ENCODE measurements around the gene NDRG3. TPM values are rescaled to one million over a fixed set of nuclear protein-coding genes. Genes with fewer than 3 reads are reported as not detected.

Gene NDRG3
- total and polyA plus RNA-seq, 10 of the 15 experiments (the other 5 are each of a cell fraction or from before 2014, with no cell fraction given) = 11.2 to 29.7 (median 14.9) TPM

DNA sequence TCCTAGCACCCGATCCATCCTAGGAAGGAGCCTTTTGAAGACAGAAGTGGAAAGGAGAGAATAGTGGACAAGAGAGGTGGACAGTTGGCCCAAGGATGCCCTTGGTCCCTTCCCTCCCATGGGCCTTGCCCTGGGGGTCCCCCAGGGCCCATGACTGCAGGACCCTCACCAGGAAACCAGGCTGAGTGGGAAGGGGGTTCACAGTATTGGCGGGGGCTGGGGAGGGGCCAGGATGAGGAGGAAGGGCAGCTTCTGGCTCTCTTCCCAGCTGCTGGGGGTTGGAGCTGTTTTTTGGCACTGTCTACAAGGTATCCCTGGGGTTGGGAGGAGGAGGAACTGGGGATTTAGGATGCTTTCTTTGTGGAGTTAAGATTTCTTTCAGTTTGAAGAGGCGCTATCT, 31.7 kb upstream of the NDRG3 start:
- intact Hi-C loops (cut with micrococcal nuclease; ENCODE audit: unreplicated experiment) = no loop called here

GRCh38 chr20:36777167-36777566, 31.3 kb upstream of the NDRG3 start:
- DNase-seq (ENCODE audit: low read depth, low spot score) = no peak
- 48% methylated on average over 3 of the region's 3 CpGs for WGBS (ENCODE audit: insufficient coverage, insufficient replicate concordance, low lambda C conversion rate, missing lambda C conversion rate)

More for the DNA sequence above, 31.7 kb upstream of the NDRG3 start:
- no peak overlapping the region for H2AFZ ChIP-seq (ENCODE audit: control insufficient read depth, low read depth, low read length)
- H3K9ac ChIP-seq (ENCODE audit: control insufficient read depth, insufficient read depth, low read length) = no peak overlapping the region
- H4K20me1 ChIP-seq (ENCODE audit: control insufficient read depth, insufficient read depth) = no peaks in the 10 kb centered on the region
- peaks cover 20% of the 10 kb centered on the region for H3K4me1 ChIP-seq (ENCODE audit: control insufficient read depth, insufficient read depth, low read length)
- FAIRE-seq = no peak
- TF ChIP-seq DPF2 (IDR thresholded peaks at IDR 0.05) (no peak), BACH1 (IDR thresholded peaks at IDR 0.05; ENCODE audit: borderline replicate concordance) (no peak), GABPA (IDR thresholded peaks at IDR 0.05; ENCODE audit: low read depth) (no peak), PML (IDR thresholded peaks at IDR 0.05; ENCODE audit: low read length) (no peak), NR2C2 (IDR thresholded peaks at IDR 0.05; ENCODE audit: borderline replicate concordance, control insufficient read depth, insufficient read length, low read depth) (no peak), CHD4 (IDR thresholded peaks at IDR 0.05) (no peak), KAT2A (conservative IDR thresholded peaks at IDR 0.05; ENCODE audit: control insufficient read depth, low read depth, low read length) (no peak), ZNF24 (IDR thresholded peaks at IDR 0.05) (no peak), ZNF217 (IDR thresholded peaks at IDR 0.05) (no peak)
- SMC1A ChIA-PET (ENCODE audit: uncharacterized antibody, unreplicated experiment) = no interaction called here
- H3K79me2 ChIP-seq (ENCODE audit: control insufficient read depth, insufficient read depth, low read length) = peaks cover 10% of the 10 kb centered on the region
- H3K9me3 ChIP-seq (replicated peaks; ENCODE audit: control insufficient read depth, insufficient read depth, low read length) = no peaks in the 10 kb centered on the region
- H3K4me2 ChIP-seq (ENCODE audit: control insufficient read depth, insufficient read depth) = no peak overlapping the region
- CTCF ChIA-PET = interaction anchor here (0.8 kb wide), 1 partner anchor 58 kb away, joined by 3 read pairs; no protein-coding TSS in a partner anchor
- H3K36me3 ChIP-seq (ENCODE audit: control insufficient read depth in 2 of 2, insufficient read depth in 2 of 2, low read length in 1 of 2) = no peaks in the 10 kb centered on the region
- 77% methylated on average over 2 of the region's 3 CpGs for WGBS (ENCODE audit: insufficient coverage, insufficient replicate concordance, low lambda C conversion rate, missing lambda C conversion rate)
- in situ Hi-C loops (cut with MboI) = no loop called here
- no peaks in the 10 kb centered on the region for H3K27me3 ChIP-seq (replicated peaks in 1 of 2; ENCODE audit: control insufficient read depth in 2 of 2, insufficient read depth in 2 of 2, low read length in 1 of 2)
- no peak for ATAC-seq
- RAD21 ChIA-PET (ENCODE audit: unreplicated experiment) = no interaction called here
- no TSS peak for BruUV-seq (replicated peaks)
- POLR2A ChIA-PET = no interaction called here
- no peak overlapping the region for H3K4me3 ChIP-seq
- H3K27ac ChIP-seq (ENCODE audit: control insufficient read depth, insufficient read depth) = no peak overlapping the region
- DNase-seq (ENCODE audit: low read depth, low spot score) = no peak

More at GRCh38 chr20:36777167-36777566, 31.3 kb upstream of the NDRG3 start:
- SMC1A ChIA-PET (ENCODE audit: uncharacterized antibody, unreplicated experiment) = no interaction called here
- H3K4me2 ChIP-seq (ENCODE audit: control insufficient read depth, insufficient read depth) = no peak overlapping the region
- no peak overlapping the region for H2AFZ ChIP-seq (ENCODE audit: control insufficient read depth, low read depth, low read length)
- H3K27ac ChIP-seq (ENCODE audit: control insufficient read depth, insufficient read depth) = no peak overlapping the region
- H3K79me2 ChIP-seq (ENCODE audit: control insufficient read depth, insufficient read depth, low read length) = peaks cover 10% of the 10 kb centered on the region
- ATAC-seq (no peak), FAIRE-seq (no peak)
- peaks cover 24% of the 10 kb centered on the region for H3K4me1 ChIP-seq (ENCODE audit: control insufficient read depth, insufficient read depth, low read length)
- no TSS peak for BruUV-seq (replicated peaks)
- RAD21 ChIA-PET (ENCODE audit: unreplicated experiment) = interaction anchor here (0.7 kb wide), 1 partner anchor 58 kb away, joined by 3 read pairs; no protein-coding TSS in a partner anchor
- intact Hi-C loops (cut with micrococcal nuclease; ENCODE audit: unreplicated experiment) = no loop called here
- POLR2A ChIA-PET = no interaction called here
- no peaks in the 10 kb centered on the region for H3K9me3 ChIP-seq (replicated peaks; ENCODE audit: control insufficient read depth, insufficient read depth, low read length)
- in situ Hi-C loops (cut with MboI) = no loop called here
- H3K27me3 ChIP-seq (replicated peaks in 1 of 2; ENCODE audit: control insufficient read depth in 2 of 2, insufficient read depth in 2 of 2, low read length in 1 of 2) = no peaks in the 10 kb centered on the region
- H3K9ac ChIP-seq (ENCODE audit: control insufficient read depth, insufficient read depth, low read length) = no peak overlapping the region
- H3K36me3 ChIP-seq (ENCODE audit: control insufficient read depth in 2 of 2, insufficient read depth in 2 of 2, low read length in 1 of 2) = no peaks in the 10 kb centered on the region
- H4K20me1 ChIP-seq (ENCODE audit: control insufficient read depth, insufficient read depth) = no peaks in the 10 kb centered on the region
- no peak overlapping the region for H3K4me3 ChIP-seq
- CTCF ChIA-PET = interaction anchor here (0.6 to 3.8 kb wide), 6 partner anchors 15 to 634 kb away, joined by 3 to 32 read pairs (median 3); no protein-coding TSS in a partner anchor
- no peak for TF ChIP-seq SRF (IDR thresholded peaks at IDR 0.05; ENCODE audit: low read depth in 2 of 2, low read length in 2 of 2)
- no peak for TF ChIP-seq ELK1 (IDR thresholded peaks at IDR 0.05; ENCODE audit: low read depth, low read length)
- TF ChIP-seq CBX5 (IDR thresholded peaks at IDR 0.05; ENCODE audit: low read depth) = no peak
- TF ChIP-seq EGR1 (IDR thresholded peaks at IDR 0.05; ENCODE audit: borderline replicate concordance in 1 of 2, low read depth in 2 of 2, low read length in 2 of 2) = no peak
- no peak for TF ChIP-seq MEF2B (IDR thresholded peaks at IDR 0.05; ENCODE audit: partially characterized antibody, poor library complexity, severe bottlenecking)
- no peak for TF ChIP-seq ZSCAN29 (IDR thresholded peaks at IDR 0.05)
- no peak for TF ChIP-seq RFX5 (IDR thresholded peaks at IDR 0.05; ENCODE audit: low read depth, low read length)
- TF ChIP-seq MAX (IDR thresholded peaks at IDR 0.05; ENCODE audit: low read depth, low read length) = no peak
- no peak for TF ChIP-seq USF1 (IDR thresholded peaks at IDR 0.05; ENCODE audit: borderline replicate concordance, extremely low read length, insufficient read depth, low read depth, low read length)
- no peak for TF ChIP-seq LARP7 (IDR thresholded peaks at IDR 0.05)
- TF ChIP-seq IRF4 (IDR thresholded peaks at IDR 0.05; ENCODE audit: low read depth, low read length) = no peak
